Endometrium (tissue), 2 donors: ENCODE results near the gene EIF4E3.

Experiments
- FAIRE-seq: peaks from 2 replicates; lab custom pipeline; 2012; peaks lifted over from hg19 to GRCh38; lab: Jason Lieb, UNC
- donor health status: control.
- donor health status: control.

Gene EIF4E3

DNA sequence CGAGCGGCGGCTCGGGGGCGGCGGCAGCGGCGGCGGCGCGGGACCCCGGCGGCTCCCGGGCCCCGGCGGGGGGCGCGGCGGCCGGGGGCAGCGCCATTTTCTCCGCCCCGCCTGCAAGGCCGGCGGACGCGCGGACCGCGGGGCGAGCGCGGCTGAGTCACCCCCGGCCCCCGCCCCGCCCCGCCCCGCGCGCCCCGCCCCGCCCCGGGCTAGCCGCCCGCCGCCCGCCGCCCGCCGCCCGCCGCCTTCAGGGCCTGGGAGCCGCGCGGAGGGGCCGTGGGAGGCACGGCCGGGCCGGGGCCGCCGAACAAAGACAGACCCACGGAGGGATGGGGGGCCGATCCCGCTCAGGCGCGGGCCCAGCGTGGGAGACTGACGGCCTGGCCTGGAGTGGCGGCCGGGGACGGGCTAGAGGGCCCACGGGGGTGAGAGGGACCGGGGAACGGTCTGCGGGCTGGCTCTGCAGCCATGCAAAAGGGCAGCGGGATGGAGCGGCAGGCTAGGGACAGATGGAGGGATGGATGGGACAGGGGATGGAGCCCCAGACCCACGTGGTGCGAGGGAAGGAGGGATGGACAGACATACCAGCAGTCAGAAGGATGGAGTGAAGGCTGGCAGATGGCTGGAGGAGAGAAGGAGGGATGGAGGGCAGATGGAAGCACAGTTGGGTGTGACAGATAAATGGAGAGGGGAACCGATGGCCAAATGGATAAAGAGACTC, at the start of gene EIF4E3:
TSS of gene EIF4E3 (minus strand) at position 132 of the 721 bp plus-strand sequence. CDS start at position 97, 35 bp downstream.
- no peak for FAIRE-seq

DNA sequence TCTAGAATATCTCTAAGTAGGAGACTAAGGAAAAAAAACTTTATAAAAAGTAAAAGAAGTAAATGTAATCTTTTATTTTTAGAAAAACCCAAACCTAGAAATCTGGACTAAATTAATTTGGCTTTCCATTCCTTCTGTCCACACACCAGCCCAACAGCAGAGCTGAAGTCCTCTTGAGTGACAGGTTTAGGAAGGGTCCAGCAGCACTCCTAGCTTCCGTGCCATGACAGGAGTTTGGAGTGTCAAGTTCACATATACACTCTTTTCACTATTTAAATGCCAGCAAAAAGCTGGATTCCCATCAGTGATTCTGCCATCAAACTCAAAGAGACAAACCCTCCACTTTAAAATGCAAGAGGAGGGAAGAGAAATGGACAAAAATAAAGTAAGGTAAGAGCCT, 46.7 kb upstream of the EIF4E3 start:
- no peak for FAIRE-seq

DNA sequence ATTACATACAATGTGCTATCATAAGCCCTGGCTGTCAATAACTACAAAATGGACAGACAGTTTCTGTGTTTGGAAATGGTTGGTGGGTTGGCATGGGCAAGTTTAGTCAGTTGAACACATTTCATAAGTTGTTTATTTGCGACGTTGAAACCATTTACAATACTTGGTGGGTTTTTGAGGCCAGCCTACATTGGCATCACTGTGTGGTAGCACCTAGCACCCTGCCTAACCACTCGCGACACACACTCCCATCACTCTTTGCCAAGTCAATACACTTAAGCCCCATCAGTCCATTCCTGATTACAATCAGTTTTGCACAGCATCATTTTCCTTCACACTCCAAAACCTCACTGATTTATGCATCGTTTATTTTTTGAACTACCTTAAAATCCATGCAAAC, 45.9 kb upstream of the EIF4E3 start:
- FAIRE-seq, result no peak

DNA sequence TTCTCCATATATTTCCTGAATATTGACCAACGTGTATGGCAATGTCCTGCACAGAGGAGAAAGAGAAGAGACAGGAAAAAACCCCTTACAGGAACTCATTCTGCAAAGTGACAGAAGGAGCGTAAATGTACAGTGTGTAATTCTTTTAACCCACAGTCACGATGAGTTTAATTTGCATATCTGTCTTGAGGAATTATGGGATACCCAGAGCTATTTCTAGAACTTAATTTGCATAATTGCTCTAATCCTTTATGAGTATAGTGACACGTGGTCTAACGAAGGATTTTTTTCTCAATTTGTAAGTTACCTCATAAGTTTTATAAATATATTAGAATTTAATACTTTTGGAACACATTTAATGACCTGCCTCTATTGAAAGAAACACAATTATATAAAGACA, 38.2 kb upstream of the EIF4E3 start:
- no peak for FAIRE-seq

DNA sequence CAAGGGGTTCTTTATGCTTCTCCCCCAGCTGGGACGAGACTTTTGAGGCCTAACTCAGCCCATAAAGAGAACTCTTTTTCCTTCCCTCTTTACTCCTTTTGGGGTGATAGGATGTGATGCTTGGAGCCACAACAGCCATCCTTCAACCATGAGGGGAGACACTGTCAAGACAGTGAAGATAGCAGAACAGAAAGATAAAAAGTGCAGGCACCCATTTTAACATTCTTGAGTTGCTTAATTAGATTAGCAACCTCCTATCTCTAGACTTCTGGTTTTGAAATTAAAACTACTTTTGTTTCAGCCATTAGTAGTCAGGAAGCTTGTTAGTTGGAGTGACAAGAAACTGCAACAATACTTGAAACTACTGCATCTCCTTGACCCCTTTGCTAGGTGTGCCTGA, 34.9 kb upstream of the EIF4E3 start:
- FAIRE-seq, result no peak

DNA sequence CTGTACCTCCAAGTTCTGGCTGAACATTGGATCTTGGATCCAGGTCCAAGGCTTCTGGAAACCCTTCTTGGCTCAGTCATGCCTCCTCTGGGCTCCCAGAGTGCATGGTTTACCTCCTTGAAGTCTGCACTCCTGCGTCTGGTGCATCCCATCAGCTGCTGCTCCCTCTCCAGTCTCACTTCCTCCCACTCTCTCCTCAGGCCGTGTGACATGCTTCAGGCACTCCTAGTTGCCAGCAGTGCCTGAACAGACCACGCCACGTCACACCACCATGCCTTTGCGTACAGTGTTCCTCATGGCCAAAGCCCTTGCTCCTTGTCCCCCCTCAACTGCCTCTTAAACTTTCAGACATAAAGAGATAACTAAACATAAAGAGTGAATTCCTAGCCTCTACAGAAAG, 34.2 kb upstream of the EIF4E3 start:
- no peak for FAIRE-seq

DNA sequence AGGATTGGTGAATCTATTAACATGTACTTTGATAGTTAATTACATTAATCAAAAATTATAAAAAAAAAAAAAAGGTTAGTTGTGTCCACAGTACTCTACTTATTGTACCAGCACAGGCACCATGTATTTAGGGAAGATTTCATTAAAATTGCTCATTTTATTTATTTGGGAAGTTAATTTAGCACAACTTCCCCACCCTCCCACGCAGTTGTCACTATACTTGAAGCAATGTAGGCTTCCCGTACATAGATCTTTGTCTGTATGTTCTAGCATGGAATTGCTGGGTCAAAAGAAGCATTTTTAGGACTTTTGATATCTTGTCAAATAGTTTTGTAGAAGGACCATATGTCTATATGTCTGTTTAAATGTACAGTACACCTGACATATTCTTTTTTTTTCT, 32.9 kb upstream of the EIF4E3 start:
- FAIRE-seq, result no peak

DNA sequence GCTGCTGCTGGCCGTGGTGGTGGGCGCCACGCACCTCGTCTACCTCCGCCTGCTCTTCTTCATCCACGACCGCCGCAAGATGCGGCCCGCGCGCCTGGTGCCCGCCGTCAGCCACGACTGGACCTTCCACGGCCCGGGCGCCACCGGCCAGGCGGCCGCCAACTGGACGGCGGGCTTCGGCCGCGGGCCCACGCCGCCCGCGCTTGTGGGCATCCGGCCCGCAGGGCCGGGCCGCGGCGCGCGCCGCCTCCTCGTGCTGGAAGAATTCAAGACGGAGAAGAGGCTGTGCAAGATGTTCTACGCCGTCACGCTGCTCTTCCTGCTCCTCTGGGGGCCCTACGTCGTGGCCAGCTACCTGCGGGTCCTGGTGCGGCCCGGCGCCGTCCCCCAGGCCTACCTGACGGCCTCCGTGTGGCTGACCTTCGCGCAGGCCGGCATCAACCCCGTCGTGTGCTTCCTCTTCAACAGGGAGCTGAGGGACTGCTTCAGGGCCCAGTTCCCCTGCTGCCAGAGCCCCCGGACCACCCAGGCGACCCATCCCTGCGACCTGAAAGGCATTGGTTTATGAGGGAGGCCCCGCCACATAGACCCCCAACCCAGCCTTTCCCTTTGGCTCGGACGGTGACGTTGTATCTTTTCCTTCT, 29.5 kb upstream of the EIF4E3 start:
- FAIRE-seq, result no peak

DNA sequence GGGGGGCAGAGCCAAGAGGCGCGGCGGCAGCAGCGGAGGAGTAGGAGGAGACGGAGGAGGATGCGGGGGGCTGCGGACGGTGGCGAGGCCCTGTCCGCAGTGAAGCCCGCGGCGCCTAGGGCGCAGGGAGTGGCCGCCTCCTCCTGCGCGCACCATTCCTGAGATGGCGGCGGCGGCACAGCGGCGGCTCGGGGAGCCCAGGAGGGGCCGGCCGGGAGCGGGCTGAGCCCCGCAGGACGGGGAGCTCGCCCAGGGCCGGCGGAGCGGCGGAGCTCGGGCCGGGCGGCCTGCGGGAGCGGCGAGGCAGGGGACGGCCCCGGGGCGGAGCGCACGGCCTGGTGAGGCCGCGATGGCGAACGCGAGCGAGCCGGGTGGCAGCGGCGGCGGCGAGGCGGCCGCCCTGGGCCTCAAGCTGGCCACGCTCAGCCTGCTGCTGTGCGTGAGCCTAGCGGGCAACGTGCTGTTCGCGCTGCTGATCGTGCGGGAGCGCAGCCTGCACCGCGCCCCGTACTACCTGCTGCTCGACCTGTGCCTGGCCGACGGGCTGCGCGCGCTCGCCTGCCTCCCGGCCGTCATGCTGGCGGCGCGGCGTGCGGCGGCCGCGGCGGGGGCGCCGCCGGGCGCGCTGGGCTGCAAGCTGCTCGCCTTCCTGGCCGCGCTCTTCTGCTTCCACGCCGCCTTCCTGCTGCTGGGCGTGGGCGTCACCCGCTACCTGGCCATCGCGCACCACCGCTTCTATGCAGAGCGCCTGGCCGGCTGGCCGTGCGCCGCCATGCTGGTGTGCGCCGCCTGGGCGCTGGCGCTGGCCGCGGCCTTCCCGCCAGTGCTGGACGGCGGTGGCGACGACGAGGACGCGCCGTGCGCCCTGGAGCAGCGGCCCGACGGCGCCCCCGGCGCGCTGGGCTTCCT, 28.8 kb upstream of the EIF4E3 start, which contains the start of gene GPR27:
TSS of gene GPR27 (plus strand) at position 155 of the 909 bp plus-strand sequence. CDS start at position 350, 195 bp downstream.
- no peak for FAIRE-seq

DNA sequence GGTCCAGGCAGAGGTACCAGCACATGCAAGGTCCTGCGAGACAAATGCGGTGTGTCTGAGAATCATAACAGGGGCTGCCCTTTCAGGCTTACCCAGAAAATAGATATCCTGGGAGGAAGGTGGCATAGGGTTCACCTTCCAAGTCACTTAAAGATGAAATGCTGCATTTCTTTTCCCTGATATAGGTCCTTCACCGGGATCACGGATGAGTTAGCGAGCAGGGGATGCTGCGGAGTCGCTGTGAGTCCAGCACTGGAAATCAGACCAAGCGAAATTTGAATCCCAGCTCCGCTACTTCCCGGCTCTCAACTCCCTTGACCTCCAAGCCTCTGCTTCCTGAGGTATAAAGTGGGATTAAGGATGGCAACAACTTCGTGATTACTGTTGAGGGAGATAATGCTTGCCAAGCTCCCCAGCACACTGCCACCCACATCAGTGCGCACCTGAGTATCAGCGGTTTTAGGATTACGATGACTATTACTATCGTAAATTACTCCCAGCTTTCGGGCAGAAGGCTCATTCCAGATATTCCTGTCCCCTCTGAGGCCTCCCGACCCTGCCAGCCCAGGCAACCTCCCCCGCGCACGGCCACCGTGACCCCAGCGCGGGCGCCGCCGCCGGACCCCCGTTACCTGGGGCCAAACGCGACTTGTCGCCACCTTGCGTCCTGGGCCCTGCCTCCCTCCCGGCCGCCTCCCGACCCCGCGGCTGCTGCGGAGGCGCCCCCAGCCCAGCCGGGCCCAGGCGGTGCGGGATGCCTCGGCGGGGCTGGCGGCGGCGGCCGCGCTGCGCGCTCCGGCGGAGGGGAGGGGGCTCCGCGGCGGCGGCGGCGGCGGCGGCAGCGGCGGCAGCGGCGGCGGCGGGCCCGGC, 27.9 kb upstream of the EIF4E3 start:
- FAIRE-seq, result no peak

DNA sequence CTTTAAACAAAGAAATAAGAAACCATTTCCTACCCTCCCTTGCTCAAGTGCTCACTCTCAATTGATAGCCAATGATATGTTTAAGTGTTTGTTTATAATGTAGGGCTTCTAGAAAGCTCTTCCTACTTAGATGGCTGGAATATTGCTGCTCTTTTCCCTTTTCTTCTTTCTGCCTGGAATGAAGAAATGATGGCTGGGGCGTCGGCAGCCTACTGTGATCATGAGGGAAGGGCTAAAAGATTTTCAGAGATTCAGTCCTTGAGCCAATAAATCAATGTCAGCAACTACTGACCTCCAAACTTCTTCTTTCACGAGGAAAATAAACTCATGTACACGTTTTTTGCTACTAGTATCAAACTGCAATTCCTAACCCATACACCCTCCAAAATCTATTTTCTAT, 26.4 kb upstream of the EIF4E3 start:
- no peak for FAIRE-seq

DNA sequence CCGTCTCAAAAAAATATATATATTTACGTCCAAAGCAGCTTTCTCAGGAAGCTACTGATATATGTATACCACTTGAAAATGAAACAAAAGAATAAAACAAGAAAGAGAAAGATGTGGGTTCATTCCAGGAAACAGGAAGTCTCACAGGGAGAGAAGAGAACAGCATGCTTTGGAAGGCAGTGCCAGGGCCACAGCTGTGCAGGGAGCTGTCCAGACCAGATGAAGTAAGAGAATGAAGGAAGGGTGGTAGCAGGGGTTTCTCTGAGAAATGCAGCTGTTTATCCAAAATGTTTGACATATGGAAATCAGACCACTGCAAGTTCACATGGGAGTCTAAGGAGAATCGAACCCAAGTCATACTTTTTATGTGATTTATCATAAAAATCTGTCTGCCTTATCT, 19.5 kb upstream of the EIF4E3 start:
- FAIRE-seq, result no peak

DNA sequence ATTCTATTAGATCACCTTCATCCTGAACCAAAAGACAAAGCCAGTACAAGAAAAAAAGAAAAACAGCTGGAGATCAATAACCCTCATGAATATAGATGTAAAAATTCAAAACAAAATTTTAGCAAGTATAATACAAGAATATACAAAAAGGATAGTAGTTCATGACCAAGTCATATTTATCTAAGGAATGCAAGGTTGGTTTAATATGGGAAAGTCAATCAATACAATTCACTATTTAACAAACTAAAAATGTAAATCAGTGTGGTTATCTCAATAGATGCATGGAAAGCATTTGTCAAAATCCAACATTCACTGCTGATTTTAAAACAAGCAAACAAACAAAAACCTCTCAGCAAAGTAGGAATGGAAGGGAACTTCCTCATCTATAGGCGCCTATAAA, 17.4 kb upstream of the EIF4E3 start:
- FAIRE-seq, result no peak

DNA sequence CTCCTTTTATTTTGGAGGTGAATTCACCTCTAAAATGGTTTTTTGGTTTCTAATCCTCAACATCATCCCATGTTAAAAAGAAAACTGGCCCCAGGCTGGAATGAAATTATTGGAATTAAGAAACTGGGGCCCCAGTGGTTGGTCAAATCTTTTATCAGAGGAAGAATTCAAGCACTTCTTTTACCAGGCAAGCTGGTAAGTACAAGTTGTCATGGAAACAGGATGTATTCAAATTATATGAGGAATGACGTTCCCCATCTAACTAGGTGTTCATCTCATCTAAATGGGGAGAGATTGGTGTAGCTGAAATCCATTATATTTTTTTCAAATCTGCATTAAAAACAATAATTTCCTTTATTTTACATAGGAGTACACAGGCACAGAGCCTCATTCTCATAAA, 9.7 kb upstream of the EIF4E3 start:
- no peak for FAIRE-seq

DNA sequence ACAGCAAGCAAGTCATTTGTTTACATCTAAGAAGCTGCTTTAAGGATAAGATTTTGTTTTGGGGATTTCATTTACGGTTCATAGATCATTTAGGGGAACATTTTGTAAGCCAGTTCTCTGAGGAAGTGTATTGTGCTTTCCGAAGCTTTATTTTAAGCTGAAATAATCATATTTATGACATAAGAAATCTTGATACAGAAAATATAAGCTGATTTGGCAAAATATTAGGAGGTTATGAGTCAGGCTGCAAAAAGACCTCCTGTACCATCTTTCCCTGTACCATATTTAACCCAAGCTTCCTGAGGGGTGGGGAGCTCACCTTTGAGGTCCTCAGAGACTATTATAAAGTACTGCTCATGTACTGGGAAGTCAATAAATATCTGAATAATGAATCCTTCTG, 8.1 kb upstream of the EIF4E3 start:
- FAIRE-seq, result no peak

DNA sequence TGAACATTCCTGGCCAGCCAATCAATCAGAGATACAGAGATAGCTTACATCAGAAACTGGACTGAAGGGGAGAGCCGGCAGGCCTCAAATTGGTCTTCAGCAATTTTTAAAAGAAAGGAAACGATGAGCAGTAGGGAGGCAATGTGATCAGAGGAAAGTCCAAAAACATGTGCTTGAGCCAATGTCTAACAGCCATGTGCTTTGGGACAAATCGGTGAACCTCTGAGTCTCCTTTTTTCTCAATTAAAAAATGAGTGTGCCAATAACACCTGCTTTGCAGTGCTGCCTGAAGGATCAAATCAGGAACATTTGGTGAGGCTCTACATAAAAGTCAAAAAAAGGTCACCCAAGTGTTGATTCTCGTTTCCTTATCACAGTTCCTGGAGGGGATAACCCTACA, 7.4 kb upstream of the EIF4E3 start:
- FAIRE-seq, result no peak

DNA sequence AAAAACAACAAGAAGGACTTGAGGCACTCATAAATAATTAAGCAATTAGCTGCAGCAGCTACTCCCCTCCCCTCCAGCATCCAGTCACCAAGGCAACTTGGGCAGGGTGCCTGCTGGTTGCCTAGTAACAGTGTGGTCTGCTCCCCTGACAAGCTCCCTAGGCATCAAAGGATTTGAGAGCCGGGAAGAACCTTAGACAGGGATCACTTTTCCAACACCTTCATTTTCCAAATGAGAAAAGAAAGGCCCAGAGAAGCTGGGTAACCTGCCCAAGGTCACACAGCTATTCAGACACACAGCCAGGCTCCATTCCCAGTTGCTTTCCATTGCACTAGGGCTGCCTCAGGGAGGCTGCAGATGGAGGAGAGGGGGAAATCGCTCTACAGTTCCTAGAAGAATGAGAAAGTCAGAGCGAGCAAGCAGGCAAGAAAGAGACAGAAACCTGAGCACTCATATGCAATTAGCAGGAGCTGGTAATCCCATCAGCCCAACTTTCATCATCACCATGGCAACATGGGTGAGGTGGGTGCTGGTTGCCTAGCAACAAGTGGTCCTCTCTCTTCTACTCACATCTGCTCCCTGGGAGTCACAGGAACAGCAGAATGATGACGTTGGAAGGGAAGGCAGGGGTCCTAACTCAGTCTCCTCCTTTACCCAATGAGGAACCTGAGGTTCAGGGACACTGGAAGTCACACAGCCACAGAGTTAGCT, 3.6 kb upstream of the EIF4E3 start:
- FAIRE-seq, result no peak

DNA sequence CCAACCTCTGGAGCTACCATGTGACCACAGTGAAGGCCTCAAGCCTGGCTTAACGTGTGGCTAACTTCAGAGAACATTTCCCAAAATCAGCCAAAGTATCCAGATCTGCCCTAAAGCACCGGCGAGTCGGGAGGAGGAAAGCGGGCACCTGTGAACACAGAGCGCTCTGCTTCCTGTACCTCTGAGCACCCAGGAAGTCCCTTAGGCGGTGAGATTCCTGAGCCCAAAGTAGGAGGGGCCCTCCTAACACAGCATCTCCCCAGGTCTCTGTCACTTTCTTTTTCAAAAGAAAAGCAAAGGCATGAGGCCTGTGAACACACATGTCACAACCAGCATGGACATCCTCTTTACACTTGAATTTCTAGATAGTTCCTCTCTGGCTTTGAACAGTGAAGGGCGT, 944 bp upstream of the EIF4E3 start:
- FAIRE-seq, result no peak

DNA sequence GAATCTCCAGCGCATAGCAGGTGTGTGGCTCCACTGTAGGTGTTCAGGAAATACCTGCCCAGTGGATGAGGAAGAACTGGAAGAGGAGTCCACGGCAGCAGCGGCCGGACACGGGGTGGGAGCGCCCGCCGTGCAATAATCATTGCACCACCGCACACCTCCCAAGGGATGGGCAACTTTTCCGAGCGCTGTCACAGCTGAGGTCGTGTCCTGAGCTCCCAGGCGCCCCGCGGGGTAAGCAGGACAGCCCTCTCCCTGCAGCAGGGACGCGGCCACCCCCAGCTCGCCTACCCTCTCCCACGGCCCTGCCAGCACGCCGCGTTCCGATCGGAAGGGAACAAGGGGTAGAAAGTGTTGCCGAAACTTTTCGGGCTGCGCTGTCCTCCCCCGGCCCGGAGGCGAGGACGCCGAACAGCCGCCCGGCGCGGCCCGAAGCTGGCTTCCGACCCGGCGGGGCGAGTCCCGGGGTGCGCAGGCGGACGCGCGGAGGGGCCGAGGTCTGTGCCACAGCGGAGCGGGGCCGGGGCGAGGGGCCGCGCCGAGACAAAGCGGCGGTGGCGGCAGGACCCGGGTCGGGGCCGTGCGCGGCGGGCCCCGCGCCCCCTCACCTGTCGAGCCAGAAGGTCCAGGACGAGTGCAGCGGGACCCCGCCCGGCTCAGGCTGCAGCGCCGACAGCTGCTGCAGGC, 475 bp downstream of the EIF4E3 start:
- FAIRE-seq, result no peak

DNA sequence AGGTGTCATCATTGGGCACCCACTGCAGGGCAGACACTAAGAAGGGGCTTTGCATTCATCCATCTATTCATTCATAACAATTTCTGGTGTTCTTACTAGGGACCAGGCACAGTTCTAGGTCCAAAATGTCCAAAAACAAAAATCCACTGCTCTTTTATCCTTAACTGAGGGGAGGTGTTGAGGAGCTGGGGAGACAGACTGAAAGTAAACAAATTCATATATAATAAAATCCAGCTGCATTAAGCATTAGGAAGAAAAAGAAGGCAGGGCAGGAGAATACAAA, 1.1 kb downstream of the EIF4E3 start:
- no peak for FAIRE-seq
